K562 (cell line): ENCODE measurements around the gene MAP3K20. TPM values are rescaled to one million over a fixed set of nuclear protein-coding genes. Genes with fewer than 3 reads are reported as not detected.

Experiments used
- ATAC-seq: fragments of 200-7000 bp; cut with Tn5 transposase; 3 replicates; pipeline ENCODE4 v1.9.1; 2020; ENCODE audit warnings: moderate library complexity
- BruUV-seq: library from RNA; stranded (reverse); fragments of 400-500 nt; replicated peaks from 2 replicates; lab custom pipeline; 2021; lab: Mats Ljungman, UMichigan
- CTCF ChIA-PET: fragments of 300-600 bp; formaldehyde crosslinking; extraction: SDS; loops from one replicate; lab custom pipeline; 2021; ENCODE audit warnings: low intra/inter-chr PET ratio; lab: Yijun Ruan, JAX
- POLR2A ChIA-PET: fragments of 300-600, 350-650 bp; sonication (Branson Sonifier 250); formaldehyde crosslinking; extraction: SDS; loops from one replicate; lab custom pipeline; 2021; ENCODE audit warnings: antibody characterized with exemption, inconsistent platforms; lab: Yijun Ruan, JAX
- DNase-seq, 4 experiments: peaks; one replicate each; pipeline versions ENCODE4 v3.0.0 to v3.0.0-alpha.2; 2011 to 2018; ENCODE audit warnings: low spot score in 3 of 4, mixed read lengths in 3 of 4; ENCODE audit errors: extremely low read depth in 1 of 4
- FAIRE-seq: peaks from 2 replicates; lab custom pipeline; 2011; peaks lifted over from hg19 to GRCh38; lab: Jason Lieb, UNC
- H2AFZ ChIP-seq: 2 replicates; pipeline ENCODE4 v1.6.0; 2011; ENCODE audit warnings: low read depth, low read length, control low read depth, inconsistent platforms
- H3K27ac ChIP-seq: fragments of 200-600 bp; 3 replicates; pipeline ENCODE4 v1.8.0; 2011; ENCODE audit warnings: low read depth, mild to moderate bottlenecking, control low read depth, inconsistent platforms, low read length, moderate library complexity, mixed read lengths; ENCODE audit errors: extremely low read depth
- H3K27me3 ChIP-seq, 2 experiments: fragments of 300-600 bp in 1 of 2; 2 replicates in 1 of 2; 3 replicates in 1 of 2; pipeline versions ENCODE4 v1.6.0 to v1.8.0; 2011; ENCODE audit warnings: inconsistent platforms in 2 of 2, low read length in 2 of 2, mild to moderate bottlenecking in 1 of 2, mixed read lengths in 1 of 2, moderate library complexity in 1 of 2; ENCODE audit not compliant: control insufficient read depth in 2 of 2, insufficient read depth in 2 of 2
- H3K36me3 ChIP-seq: fragments of 300-600 bp; 3 replicates; pipeline ENCODE4 v1.8.0; 2011; ENCODE audit warnings: mild to moderate bottlenecking, low read length, inconsistent platforms; ENCODE audit not compliant: control insufficient read depth, insufficient read depth
- H3K4me1 ChIP-seq, 2 experiments: fragments of 200-600 bp in 1 of 2; replicated peaks in 1 of 2; 2 replicates in 1 of 2; 3 replicates in 1 of 2; pipeline versions ENCODE4 v1.5.1 to v1.8.0; 2011; ENCODE audit warnings: inconsistent platforms in 2 of 2, low read length in 2 of 2, mild to moderate bottlenecking in 1 of 2, mixed read lengths in 1 of 2, moderate library complexity in 1 of 2; ENCODE audit not compliant: control insufficient read depth in 2 of 2, insufficient read depth in 2 of 2
- H3K4me2 ChIP-seq: 2 replicates; pipeline ENCODE4 v1.6.1; 2011; ENCODE audit warnings: low read length, control low read depth, inconsistent platforms, mixed read lengths; ENCODE audit not compliant: insufficient read depth
- H3K4me3 ChIP-seq: fragments of 200-600 bp; sonication (generic), shearing (Covaris generic); 2 replicates; pipeline ENCODE4 v1.5.1; 2016; ENCODE audit warnings: control low read depth, inconsistent platforms
- H3K79me2 ChIP-seq: fragments of 200-600 bp; 3 replicates; pipeline ENCODE4 v1.8.0; 2011; ENCODE audit warnings: low read length, inconsistent platforms; ENCODE audit not compliant: control insufficient read depth, insufficient read depth
- H3K9ac ChIP-seq, 2 experiments: 2 replicates each; pipeline versions ENCODE4 v1.6.0 to v1.6.1; 2011; ENCODE audit warnings: low read depth in 2 of 2, low read length in 2 of 2, control low read depth in 1 of 2, inconsistent platforms in 1 of 2, mild to moderate bottlenecking in 1 of 2, mixed read lengths in 1 of 2; ENCODE audit not compliant: insufficient read depth in 1 of 2
- H3K9me1 ChIP-seq: one replicate; pipeline ENCODE4 v1.6.0; 2011; ENCODE audit warnings: inconsistent platforms, mild to moderate bottlenecking, low read length, moderate library complexity; ENCODE audit not compliant: control insufficient read depth, insufficient read depth
- H3K9me3 ChIP-seq: replicated peaks from 2 replicates; pipeline ENCODE4 v1.5.1; 2011; ENCODE audit warnings: low read depth, low read length, inconsistent platforms; ENCODE audit not compliant: control insufficient read depth, insufficient read depth
- H4K20me1 ChIP-seq: replicated peaks from 2 replicates; pipeline ENCODE4 v1.6.1; 2011; ENCODE audit warnings: low read length, inconsistent platforms, mixed read lengths; ENCODE audit not compliant: control insufficient read depth, insufficient read depth
- LEF1 ChIP-seq: fragments of 450-650 bp; IDR thresholded peaks from 2 replicates; pipeline ENCODE4 v1.6.1; 2016; ENCODE audit warnings: mild to moderate bottlenecking
- NR2F6 ChIP-seq: fragments of 450-650 bp; formaldehyde crosslinking; IDR thresholded peaks from 2 replicates; pipeline ENCODE4 v1.4.0; 2020; ENCODE audit warnings: mild to moderate bottlenecking
- ZNF75A ChIP-seq: fragments of 450-650 bp; formaldehyde crosslinking; IDR thresholded peaks from 2 replicates; pipeline ENCODE4 v1.4.0; 2020; ENCODE audit warnings: mild to moderate bottlenecking
- WGBS: fragments of 100-300 bp; shearing (Covaris generic); methylation state at CpG from one replicate; pipeline ENCODE4 v1.1.6; 2016; ENCODE audit warnings: low coverage, mixed read lengths; ENCODE audit not compliant: insufficient coverage; ENCODE audit errors: missing lambda C conversion rate; 5-methylcytosine and 5-hydroxymethylcytosine counted together
- in situ Hi-C: fragments of 300-500 bp; cut with MboI; formaldehyde crosslinking; loops from 4 replicates; pipeline ENCODE4 v1.15.0; 2018; ENCODE audit warnings: inconsistent platforms, mixed read lengths
- intact Hi-C: fragments of 100-400 bp; cut with micrococcal nuclease; formaldehyde crosslinking; loops from 2 replicates; pipeline ENCODE4 v1.14.2; 2022
- polyA plus RNA-seq, 8 experiments: library from polyadenylated mRNA; depleted of rRNA in 4 of 8; stranded (reverse) in 5 of 8; unstranded in 3 of 8; fragments of >200 nt; fragmentation: Nextera tagmentation in 2 of 8; fragmentation: Illumina TruSeq in 1 of 8; extraction: Ambion mirVana in 2 of 8; extraction: Trizol in 1 of 8; gene quantifications; 2 replicates each; pipeline versions ENCODE4 v1.2.1 to v1.2.3, GENCODE V29; 2011 to 2014; ENCODE audit warnings: inconsistent platforms in 1 of 8, missing spikeins in 1 of 8
- total RNA-seq, 7 experiments: library from RNA; depleted of rRNA in 6 of 7; stranded (reverse); fragments of >200 nt in 6 of 7; fragmentation: Illumina TruSeq in 2 of 7; extraction: Trizol in 2 of 7; gene quantifications; 2 replicates each; pipeline versions ENCODE4 v1.2.1 to v1.2.3, GENCODE V29; 2011 to 2021; ENCODE audit warnings: low replicate concordance in 1 of 7
- TF ChIP-seq, protein P1 (sequence below): sonication (generic); formaldehyde crosslinking; IDR thresholded peaks from 2 replicates; pipeline ENCODE4 v1.4.0; 2020; ENCODE audit warnings: mild to moderate bottlenecking, missing genetic modification reagents
- TF ChIP-seq, protein P2 (sequence below): fragments of 450-650 bp; formaldehyde crosslinking; conservative IDR thresholded peaks from 2 replicates; pipeline ENCODE4 v1.4.0; 2022; ENCODE audit warnings: mild to moderate bottlenecking, missing genetic modification characterization
- TF ChIP-seq, protein P3 (sequence below), 3 experiments: fragments of 200-800 bp in 1 of 3; fragments of 250-450 bp in 1 of 3; fragments of 450-650 bp in 1 of 3; sonication (Bioruptor Pico) in 1 of 3; sonication (Bioruptor generic) in 1 of 3; formaldehyde crosslinking in 1 of 3; IDR thresholded peaks; 2 replicates each; pipeline versions ENCODE4 v1.6.1 to v1.8.0; 2016 to 2022; ENCODE audit warnings: mild to moderate bottlenecking in 2 of 3, missing genetic modification characterization in 2 of 3, missing compliant biosample characterization in 1 of 3, moderate library complexity in 1 of 3

Gene MAP3K20
- total and polyA plus RNA-seq, 9 of the 15 experiments (the other 6 are each of a cell fraction or from before 2014, with no cell fraction given): 9.8 to 34.2 (median 27.3) TPM

DNA sequence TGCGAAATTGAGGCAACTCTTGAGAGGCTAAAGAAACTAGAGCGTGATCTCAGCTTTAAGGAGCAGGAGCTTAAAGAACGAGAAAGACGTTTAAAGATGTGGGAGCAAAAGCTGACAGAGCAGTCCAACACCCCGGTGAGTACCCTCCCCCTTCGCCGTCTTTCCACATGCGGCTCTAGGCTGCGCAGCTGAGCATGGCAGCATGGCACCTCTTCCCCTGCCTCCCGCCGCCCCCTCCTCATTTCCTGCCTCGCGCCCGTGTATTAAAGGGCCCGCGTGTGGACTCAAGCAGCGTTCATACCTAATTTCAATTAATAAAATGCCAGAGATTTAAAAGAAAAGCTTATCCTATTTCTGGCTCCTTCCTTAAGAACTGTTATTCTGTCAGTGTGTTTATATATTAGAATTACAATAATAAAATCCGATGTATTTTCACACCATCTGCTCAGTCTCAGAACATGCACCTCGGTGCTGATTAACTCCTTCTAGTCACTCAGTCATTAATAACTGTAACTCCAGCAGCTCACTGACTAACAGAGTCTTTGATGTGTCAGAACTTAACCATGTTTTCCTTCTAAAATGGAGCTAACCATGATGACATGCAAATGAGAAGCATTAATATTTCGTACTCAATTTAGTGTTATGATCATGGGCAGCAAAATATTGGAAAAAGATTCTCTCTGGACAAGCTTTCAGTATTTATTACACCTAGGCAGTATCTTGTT is 141.6 kb downstream of the MAP3K20 start:
- Histone ChIP-seq H3K36me3 (peaks cover 8% of the 10 kb centered on the region; the same call in 1 of the 3 replicates), H3K4me1 (no peaks in the 10 kb centered on the region), H3K27ac (no peak overlapping the region), H3K9me3 (no peaks in the 10 kb centered on the region), H3K9ac (no peak overlapping the region), H3K4me2 (no peak overlapping the region), H3K4me3 (no peak overlapping the region), H3K9me1 (no peaks in the 10 kb centered on the region), H4K20me1 (no peaks in the 10 kb centered on the region; the same call in 1 of the 2 replicates), H3K79me2 (no peaks in the 10 kb centered on the region), H2AFZ (no peak overlapping the region), H3K27me3 (no peaks in the 10 kb centered on the region)
- intact Hi-C loops: loop anchor here (10.0 kb wide), 1 partner anchor 138 kb away; the partner anchor contains the start of gene CDCA7
- DNase-seq (no peak), ATAC-seq (no peak), FAIRE-seq (no peak)
- ChIA-PET CTCF (no interaction called here), POLR2A (interaction anchor here (0.9 to 2.5 kb wide), 2 partner anchors 186 to 191 kb away, joined by 4 to 9 read pairs; no protein-coding TSS in a partner anchor)
- in situ Hi-C loops: no loop called here
- no TSS peak for BruUV-seq
- 93% methylated on average over 20 of the region's 20 CpGs for WGBS
- TF ChIP-seq LEF1 (no peak), ZNF75A (CRISPR knock-in tag) (no peak), NR2F6 (no peak)
- TF ChIP-seq, protein P1, sequence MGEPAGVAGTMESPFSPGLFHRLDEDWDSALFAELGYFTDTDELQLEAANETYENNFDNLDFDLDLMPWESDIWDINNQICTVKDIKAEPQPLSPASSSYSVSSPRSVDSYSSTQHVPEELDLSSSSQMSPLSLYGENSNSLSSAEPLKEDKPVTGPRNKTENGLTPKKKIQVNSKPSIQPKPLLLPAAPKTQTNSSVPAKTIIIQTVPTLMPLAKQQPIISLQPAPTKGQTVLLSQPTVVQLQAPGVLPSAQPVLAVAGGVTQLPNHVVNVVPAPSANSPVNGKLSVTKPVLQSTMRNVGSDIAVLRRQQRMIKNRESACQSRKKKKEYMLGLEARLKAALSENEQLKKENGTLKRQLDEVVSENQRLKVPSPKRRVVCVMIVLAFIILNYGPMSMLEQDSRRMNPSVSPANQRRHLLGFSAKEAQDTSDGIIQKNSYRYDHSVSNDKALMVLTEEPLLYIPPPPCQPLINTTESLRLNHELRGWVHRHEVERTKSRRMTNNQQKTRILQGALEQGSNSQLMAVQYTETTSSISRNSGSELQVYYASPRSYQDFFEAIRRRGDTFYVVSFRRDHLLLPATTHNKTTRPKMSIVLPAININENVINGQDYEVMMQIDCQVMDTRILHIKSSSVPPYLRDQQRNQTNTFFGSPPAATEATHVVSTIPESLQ: no peak
- TF ChIP-seq, protein P2, sequence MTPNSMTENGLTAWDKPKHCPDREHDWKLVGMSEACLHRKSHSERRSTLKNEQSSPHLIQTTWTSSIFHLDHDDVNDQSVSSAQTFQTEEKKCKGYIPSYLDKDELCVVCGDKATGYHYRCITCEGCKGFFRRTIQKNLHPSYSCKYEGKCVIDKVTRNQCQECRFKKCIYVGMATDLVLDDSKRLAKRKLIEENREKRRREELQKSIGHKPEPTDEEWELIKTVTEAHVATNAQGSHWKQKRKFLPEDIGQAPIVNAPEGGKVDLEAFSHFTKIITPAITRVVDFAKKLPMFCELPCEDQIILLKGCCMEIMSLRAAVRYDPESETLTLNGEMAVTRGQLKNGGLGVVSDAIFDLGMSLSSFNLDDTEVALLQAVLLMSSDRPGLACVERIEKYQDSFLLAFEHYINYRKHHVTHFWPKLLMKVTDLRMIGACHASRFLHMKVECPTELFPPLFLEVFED: no peak
- TF ChIP-seq, protein P3, sequence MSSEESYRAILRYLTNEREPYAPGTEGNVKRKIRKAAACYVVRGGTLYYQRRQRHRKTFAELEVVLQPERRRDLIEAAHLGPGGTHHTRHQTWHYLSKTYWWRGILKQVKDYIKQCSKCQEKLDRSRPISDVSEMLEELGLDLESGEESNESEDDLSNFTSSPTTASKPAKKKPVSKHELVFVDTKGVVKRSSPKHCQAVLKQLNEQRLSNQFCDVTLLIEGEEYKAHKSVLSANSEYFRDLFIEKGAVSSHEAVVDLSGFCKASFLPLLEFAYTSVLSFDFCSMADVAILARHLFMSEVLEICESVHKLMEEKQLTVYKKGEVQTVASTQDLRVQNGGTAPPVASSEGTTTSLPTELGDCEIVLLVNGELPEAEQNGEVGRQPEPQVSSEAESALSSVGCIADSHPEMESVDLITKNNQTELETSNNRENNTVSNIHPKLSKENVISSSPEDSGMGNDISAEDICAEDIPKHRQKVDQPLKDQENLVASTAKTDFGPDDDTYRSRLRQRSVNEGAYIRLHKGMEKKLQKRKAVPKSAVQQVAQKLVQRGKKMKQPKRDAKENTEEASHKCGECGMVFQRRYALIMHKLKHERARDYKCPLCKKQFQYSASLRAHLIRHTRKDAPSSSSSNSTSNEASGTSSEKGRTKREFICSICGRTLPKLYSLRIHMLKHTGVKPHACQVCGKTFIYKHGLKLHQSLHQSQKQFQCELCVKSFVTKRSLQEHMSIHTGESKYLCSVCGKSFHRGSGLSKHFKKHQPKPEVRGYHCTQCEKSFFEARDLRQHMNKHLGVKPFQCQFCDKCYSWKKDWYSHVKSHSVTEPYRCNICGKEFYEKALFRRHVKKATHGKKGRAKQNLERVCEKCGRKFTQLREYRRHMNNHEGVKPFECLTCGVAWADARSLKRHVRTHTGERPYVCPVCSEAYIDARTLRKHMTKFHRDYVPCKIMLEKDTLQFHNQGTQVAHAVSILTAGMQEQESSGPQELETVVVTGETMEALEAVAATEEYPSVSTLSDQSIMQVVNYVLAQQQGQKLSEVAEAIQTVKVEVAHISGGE (CRISPR knock-in tag; IDR thresholded peaks at IDR 0.05): no peak
